ENCODE measurements around the gene RPS19BP1.
"Not testable (repeated sequence)": the region's sequence is repeated elsewhere in the genome, so short reads cannot be mapped to it uniquely, and the experiment has no call there.

RPS19BP1 gene

DNA sequence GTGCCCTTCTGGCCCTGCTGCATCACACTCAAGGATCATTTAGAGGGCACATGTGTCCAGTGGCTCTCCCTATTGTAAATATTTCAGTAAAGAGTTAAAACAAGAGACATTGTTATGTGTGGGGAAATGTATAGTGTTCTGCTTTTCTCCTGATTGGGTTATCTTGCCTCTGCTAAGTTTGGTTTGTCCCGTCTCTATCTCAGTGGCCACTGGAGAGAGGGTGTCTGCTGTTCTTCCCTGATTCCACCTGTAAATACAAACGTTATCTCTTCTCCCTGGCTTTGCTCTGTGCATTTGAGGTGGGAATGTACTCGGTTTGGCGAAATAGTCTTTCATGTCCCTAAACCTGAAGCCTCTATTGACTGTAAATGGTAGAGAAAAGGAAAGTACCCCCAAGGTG is 24.2 kb downstream of the RPS19BP1 start:
- peaks cover 5% of the 10 kb centered on the region for H3K4me1 ChIP-seq (ENCODE audit: insufficient read depth, low read length)
- no peak overlapping the region for H3K4me3 ChIP-seq (ENCODE audit: low read length)
- no peaks in the 10 kb centered on the region for H3K27me3 ChIP-seq (ENCODE audit: insufficient read depth, low read length)
- peaks cover 73% of the 10 kb centered on the region for H3K36me3 ChIP-seq (ENCODE audit: insufficient read depth, low read length)
- no peak overlapping the region for H2AFZ ChIP-seq (ENCODE audit: low read depth, low read length)
- H3K9me3 ChIP-seq (ENCODE audit: low read length): no peaks in the 10 kb centered on the region

DNA sequence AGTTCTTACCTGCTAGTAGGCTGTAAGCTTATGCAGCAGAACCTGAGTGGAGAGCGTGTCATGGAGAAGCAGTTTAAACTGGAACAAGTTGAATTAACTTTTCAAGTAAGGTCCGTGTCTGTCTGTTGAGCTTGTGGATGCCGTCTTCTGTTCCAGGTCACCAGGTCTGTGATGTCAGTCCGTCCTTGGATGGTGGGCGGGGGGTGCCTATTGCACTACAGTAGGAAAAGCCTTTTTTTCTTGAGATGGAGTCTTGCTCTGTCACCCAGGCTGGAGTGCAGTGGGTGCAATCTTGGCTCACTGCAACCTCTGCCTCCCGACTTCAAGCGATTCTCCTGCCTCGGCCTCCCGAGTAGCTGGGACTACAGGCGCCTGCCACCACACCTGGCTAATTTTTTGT is 25.5 kb downstream of the RPS19BP1 start:
- H3K36me3 ChIP-seq (ENCODE audit: insufficient read depth, low read length): peaks cover 66% of the 10 kb centered on the region

DNA sequence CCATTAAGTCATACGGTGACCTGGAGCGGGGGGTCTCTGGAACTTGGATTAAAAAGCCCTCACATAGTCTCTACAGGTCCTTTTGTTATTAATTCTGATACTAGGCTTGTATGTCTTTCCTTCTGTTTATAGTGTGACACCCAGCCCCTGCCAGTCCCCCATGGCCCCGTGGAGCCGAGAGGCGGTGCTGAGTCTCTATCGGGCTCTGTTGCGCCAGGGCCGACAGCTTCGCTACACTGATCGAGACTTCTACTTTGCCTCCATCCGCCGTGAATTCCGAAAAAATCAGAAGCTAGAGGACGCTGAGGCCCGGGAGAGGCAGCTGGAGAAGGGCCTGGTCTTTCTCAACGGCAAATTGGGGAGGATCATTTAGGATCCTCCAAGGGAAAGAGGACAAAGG is 28.5 kb downstream of the RPS19BP1 start:
- no peak overlapping the region for H2AFZ ChIP-seq (ENCODE audit: low read depth, low read length)
- peaks cover 15% of the 10 kb centered on the region for H3K4me1 ChIP-seq (ENCODE audit: insufficient read depth, low read length)

More for the DNA sequence above, 25.5 kb downstream of the RPS19BP1 start:
- H3K4me1 ChIP-seq (ENCODE audit: insufficient read depth, low read length): peaks cover 11% of the 10 kb centered on the region
- H3K4me3 ChIP-seq (ENCODE audit: low read length); H2AFZ ChIP-seq (ENCODE audit: low read depth, low read length); H3K9me3 ChIP-seq (ENCODE audit: low read length); H3K27me3 ChIP-seq (ENCODE audit: insufficient read depth, low read length): not testable (repeated sequence)

DNA sequence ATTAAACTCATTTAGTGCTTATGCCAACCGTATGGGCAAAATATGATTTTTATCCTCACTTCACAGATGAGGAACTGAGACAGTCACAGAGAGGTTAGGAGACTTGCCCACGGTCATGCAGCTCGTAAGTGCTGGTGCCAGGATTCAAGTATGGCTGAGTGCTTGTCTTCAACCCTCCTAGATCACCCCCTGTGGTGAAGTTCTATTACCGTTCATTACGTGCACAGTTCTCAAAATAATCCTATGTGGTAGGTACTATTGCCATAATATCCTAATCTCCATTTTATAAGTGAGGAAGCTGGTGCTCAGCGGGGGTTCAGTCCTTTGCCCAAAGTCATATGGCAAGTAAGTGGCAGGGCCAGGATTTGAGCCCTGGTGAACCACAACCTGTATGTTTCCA is 28.9 kb downstream of the RPS19BP1 start:
- Histone ChIP-seq H3K36me3 (ENCODE audit: insufficient read depth, low read length) (peaks cover 37% of the 10 kb centered on the region), H3K4me1 (ENCODE audit: insufficient read depth, low read length) (peaks cover 18% of the 10 kb centered on the region), H3K4me3 (ENCODE audit: low read length) (peak overlapping the region; percentile 95), H2AFZ (ENCODE audit: low read depth, low read length) (no peak overlapping the region), H3K27me3 (ENCODE audit: insufficient read depth, low read length) (no peaks in the 10 kb centered on the region), H3K9me3 (ENCODE audit: low read length) (no peaks in the 10 kb centered on the region)

More for the DNA sequence above, 28.5 kb downstream of the RPS19BP1 start:
- H3K9me3 ChIP-seq (ENCODE audit: low read length): no peaks in the 10 kb centered on the region
- peaks cover 40% of the 10 kb centered on the region for H3K36me3 ChIP-seq (ENCODE audit: insufficient read depth, low read length)
- no peaks in the 10 kb centered on the region for H3K27me3 ChIP-seq (ENCODE audit: insufficient read depth, low read length)
- no peak overlapping the region for H3K4me3 ChIP-seq (ENCODE audit: low read length)

DNA sequence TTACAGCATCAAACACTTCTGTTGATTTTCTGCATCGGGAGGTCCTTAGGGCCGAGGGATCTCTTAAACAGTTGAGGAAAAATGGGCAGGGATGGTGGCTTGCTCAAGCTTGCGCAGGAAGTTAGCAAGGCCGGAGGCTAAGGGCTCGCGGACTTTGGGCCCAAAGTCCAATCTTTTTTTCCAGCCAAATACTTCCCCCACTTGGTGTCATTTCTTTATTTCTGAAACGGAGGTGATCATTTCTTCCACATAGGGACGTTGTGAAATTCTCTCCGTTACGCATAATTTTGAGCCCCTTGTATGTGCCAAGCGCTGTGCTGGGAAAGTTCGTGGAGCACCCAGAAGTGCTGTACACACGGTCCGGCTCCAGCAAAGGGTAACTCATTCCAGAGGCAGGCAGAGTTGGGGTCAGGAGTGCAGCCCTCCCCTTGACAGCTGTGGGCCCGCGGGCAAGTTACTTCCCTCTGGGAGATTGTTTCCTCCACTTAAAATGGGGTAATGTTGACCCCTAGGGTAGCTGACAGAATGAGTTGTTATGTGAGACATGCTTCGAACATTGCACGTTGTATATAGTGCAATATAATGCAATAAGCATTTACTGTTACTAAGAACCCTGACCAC is 29.6 kb downstream of the RPS19BP1 start:
- peak overlapping the region; percentile 95 for H3K4me3 ChIP-seq (ENCODE audit: low read length)
- H3K9me3 ChIP-seq (ENCODE audit: low read length): no peaks in the 10 kb centered on the region
- no peak overlapping the region for H2AFZ ChIP-seq (ENCODE audit: low read depth, low read length)
- H3K4me1 ChIP-seq (ENCODE audit: insufficient read depth, low read length): peaks cover 23% of the 10 kb centered on the region
- H3K27me3 ChIP-seq (ENCODE audit: insufficient read depth, low read length): no peaks in the 10 kb centered on the region
- H3K36me3 ChIP-seq (ENCODE audit: insufficient read depth, low read length): peaks cover 33% of the 10 kb centered on the region

DNA sequence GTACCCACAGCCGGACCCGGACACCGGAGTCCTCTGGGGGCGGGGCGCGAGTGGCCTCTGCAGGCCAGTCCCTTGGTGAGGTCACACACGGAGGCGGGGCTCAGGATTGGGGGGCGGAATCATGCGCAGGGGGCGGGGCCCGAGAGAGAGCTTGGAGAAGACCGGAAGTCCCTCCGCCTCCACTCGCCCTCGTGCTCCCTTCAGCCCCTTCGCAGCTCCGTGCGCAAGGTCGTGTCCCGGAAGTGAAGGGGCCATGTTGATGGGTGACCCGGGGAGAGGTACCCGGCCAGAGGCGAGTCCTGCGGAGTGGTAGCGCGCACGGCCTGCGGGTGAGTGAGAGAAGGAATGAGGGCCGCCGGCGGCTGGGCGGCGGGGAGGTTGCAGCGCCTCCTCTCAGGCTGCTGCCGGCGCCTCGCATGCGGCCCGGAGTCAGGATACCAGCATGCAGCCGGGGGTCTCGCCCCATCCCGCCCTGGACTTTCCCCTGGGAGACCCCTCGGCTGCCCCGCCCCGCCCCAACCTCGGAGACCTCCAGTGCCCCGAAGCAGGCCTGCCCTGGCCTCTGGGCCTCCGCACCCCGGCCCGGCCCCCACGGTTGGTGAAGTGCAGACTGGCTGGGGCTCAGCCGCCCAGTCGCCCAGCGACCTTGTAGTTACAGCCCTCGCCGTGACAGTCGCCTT is 30.3 kb downstream of the RPS19BP1 start, which contains the start of gene MIEF1:
Gene MIEF1, plus strand, starts transcription at position 182 of the 680 bp plus-strand sequence. CDS start 9,005 bp downstream, outside the sequence.
- Histone ChIP-seq H3K4me3 (ENCODE audit: low read length) (peak within 1 kb of the TSS; percentile 95), H3K4me1 (ENCODE audit: insufficient read depth, low read length) (peaks cover 23% of the 10 kb centered on the region), H3K27me3 (ENCODE audit: insufficient read depth, low read length) (no peaks in the 10 kb centered on the region), H3K36me3 (ENCODE audit: insufficient read depth, low read length) (peaks cover 30% of the 10 kb centered on the region), H3K9me3 (ENCODE audit: low read length) (no peaks in the 10 kb centered on the region), H2AFZ (ENCODE audit: low read depth, low read length) (peak within 1 kb of the TSS; percentile 35)

DNA sequence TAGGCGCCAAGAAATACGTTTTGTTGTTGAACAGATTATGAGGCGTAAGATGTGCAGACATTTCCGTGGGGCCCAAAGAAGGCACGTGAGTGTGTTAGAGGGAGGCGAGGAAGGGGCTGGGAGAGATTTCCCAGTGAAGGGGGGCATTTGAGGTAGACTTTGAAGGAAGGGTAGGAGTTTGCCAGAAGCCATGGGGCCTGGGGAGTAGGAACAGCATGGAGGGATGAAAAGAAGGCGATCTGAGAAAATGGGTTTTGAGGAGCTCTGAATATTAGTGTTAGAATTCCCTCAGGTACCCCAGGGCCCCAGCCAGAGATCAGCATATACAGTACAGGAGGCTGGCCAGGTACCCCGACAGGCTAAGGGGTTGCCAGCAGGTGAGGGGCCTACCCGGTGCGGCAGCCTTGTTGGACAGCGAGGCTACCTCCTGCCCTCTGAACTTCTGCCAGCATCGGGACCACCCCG is 30.9 kb downstream of the RPS19BP1 start:
- Histone ChIP-seq H2AFZ (ENCODE audit: low read depth, low read length) (no peak overlapping the region), H3K4me3 (ENCODE audit: low read length) (peak overlapping the region; percentile 95), H3K9me3 (ENCODE audit: low read length) (no peaks in the 10 kb centered on the region), H3K36me3 (ENCODE audit: insufficient read depth, low read length) (peaks cover 26% of the 10 kb centered on the region), H3K4me1 (ENCODE audit: insufficient read depth, low read length) (peaks cover 23% of the 10 kb centered on the region), H3K27me3 (ENCODE audit: insufficient read depth, low read length) (no peaks in the 10 kb centered on the region)

DNA sequence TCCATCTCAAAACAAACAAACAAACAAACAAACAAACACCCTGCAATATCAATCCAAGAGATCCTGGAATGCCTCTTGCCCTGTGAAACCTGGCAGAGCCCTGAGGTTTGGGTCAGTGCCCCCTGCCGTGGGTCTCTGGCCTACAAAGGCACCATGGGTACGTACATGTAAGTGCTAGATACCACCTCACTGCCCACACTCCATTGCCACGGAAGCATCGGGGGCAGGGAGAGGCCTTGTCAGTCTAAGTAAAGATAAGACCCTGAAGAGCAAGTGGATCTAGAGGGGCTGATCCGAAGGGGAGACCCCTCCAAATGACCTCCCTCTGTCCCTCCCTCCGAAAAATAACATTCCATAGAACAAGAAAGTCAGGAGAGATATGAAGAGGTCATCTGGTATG is 32.4 kb downstream of the RPS19BP1 start:
- peaks cover 29% of the 10 kb centered on the region for H3K4me1 ChIP-seq (ENCODE audit: insufficient read depth, low read length)
- no peak overlapping the region for H3K4me3 ChIP-seq (ENCODE audit: low read length)
- H3K27me3 ChIP-seq (ENCODE audit: insufficient read depth, low read length): no peaks in the 10 kb centered on the region
- no peaks in the 10 kb centered on the region for H3K9me3 ChIP-seq (ENCODE audit: low read length)
- peaks cover 12% of the 10 kb centered on the region for H3K36me3 ChIP-seq (ENCODE audit: insufficient read depth, low read length)
- no peak overlapping the region for H2AFZ ChIP-seq (ENCODE audit: low read depth, low read length)

DNA sequence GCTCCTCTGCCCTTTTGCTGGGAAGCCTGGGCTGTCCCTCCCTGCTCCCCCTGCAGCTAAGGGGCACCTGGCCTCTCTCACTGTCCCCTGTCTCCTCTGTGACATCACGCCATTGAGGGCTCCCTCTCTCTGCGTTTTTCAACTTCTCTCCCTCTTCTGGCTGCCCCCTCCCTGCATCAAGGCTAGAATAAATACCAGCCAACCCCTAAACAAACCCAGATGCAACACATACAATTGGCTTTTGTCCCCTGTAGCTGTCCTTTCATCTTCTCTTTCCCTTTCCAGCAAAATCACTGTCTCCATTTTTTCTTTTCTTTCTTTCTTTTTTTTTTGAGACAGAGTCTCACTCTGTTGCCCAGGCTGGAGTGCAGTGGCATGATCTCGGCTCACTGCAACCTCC is 33.7 kb downstream of the RPS19BP1 start:
- Histone ChIP-seq H3K4me1 (ENCODE audit: insufficient read depth, low read length) (peaks cover 28% of the 10 kb centered on the region), H3K4me3 (ENCODE audit: low read length) (no peak overlapping the region), H3K27me3 (ENCODE audit: insufficient read depth, low read length) (no peaks in the 10 kb centered on the region), H3K9me3 (ENCODE audit: low read length) (no peaks in the 10 kb centered on the region), H3K36me3 (ENCODE audit: insufficient read depth, low read length) (peaks cover under 1% of the 10 kb centered on the region), H2AFZ (ENCODE audit: low read depth, low read length) (no peak overlapping the region)

DNA sequence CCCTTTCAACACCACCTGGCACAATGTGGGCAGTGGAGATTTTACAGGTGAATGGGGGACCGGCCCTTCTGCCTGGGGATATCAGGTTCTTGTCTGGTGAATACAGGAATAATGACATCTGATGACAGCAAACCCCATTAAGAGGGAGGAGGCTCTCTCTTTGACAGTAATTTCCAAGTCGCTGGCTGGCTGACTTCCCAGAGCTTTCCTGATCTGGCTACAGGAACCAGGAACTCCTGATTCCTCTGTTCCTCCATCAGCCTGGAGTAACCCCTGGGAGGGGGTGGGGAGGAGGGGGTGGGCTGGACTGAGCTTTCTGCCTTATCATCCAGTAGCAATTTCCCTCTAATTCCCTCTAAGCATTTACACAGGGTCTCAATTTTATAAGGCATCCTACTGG is 34.2 kb downstream of the RPS19BP1 start:
- Histone ChIP-seq H2AFZ (ENCODE audit: low read depth, low read length) (no peak overlapping the region), H3K4me1 (ENCODE audit: insufficient read depth, low read length) (peaks cover 23% of the 10 kb centered on the region), H3K27me3 (ENCODE audit: insufficient read depth, low read length) (no peaks in the 10 kb centered on the region), H3K9me3 (ENCODE audit: low read length) (no peaks in the 10 kb centered on the region), H3K36me3 (ENCODE audit: insufficient read depth, low read length) (no peaks in the 10 kb centered on the region), H3K4me3 (ENCODE audit: low read length) (no peak overlapping the region)

DNA sequence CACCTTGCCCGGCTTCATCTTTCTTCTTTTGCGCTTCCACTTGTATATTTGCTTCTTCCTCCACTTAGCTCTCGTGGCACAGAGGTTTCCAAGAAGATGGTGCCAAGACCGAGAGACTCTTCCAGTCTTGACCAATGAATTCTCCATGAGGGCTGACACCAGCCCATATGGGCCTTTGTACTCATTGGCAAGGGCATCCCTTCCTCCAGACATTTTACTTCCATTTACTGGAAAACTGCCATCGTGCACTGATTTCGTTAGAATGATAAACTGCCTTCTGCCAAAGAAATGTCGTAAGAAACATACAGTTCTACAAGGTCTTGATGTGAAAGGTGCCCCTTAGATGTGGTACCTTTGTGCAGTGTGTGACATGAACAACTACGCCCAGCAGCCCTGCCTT is 35.1 kb downstream of the RPS19BP1 start:
- Histone ChIP-seq H3K4me1 (ENCODE audit: insufficient read depth, low read length) (peaks cover 17% of the 10 kb centered on the region), H3K36me3 (ENCODE audit: insufficient read depth, low read length) (no peaks in the 10 kb centered on the region), H3K4me3 (ENCODE audit: low read length) (no peak overlapping the region)

DNA sequence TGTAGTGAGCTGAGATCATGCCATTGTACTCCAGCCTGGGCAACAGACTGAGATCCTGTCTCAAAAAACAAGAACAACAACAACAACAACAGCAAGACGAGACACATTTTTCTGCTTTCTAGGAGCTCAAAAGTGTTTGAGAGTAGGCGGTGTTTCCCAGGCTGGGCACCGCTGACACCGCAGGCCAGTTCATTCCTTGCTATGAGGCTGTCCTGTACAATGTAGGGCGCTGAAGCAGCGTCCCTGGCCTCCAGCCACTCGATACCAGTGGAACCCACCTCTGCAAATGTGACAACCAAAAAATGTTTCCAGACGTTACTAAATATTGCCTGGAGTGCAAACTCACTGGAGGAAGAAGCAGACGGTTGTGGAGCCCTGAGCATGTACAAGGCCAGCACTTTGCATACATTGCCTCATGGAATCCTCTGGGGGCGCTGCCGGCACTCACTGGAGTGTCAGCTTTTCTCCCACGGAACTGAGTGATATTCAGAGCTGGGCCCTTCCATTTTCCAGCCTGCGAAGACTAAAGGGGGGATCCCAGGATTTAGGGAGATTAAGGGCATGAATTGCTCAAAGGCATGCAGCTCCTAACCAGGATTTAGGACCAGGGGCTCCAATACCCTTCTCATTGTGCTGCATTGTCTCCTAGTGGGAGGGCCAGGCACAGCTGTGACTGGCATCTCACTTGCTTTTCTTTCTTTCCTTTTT is 36.3 kb downstream of the RPS19BP1 start:
- peak overlapping the region; percentile 46 for H2AFZ ChIP-seq (ENCODE audit: low read depth, low read length)
- H3K36me3 ChIP-seq (ENCODE audit: insufficient read depth, low read length): no peaks in the 10 kb centered on the region
- H3K9me3 ChIP-seq (ENCODE audit: low read length): no peaks in the 10 kb centered on the region
- H3K4me3 ChIP-seq (ENCODE audit: low read length): no peak overlapping the region
- H3K4me1 ChIP-seq (ENCODE audit: insufficient read depth, low read length): peaks cover 13% of the 10 kb centered on the region
- H3K27me3 ChIP-seq (ENCODE audit: insufficient read depth, low read length): no peaks in the 10 kb centered on the region

More for the DNA sequence above, 35.1 kb downstream of the RPS19BP1 start:
- Histone ChIP-seq H3K9me3 (ENCODE audit: low read length) (no peaks in the 10 kb centered on the region), H3K27me3 (ENCODE audit: insufficient read depth, low read length) (no peaks in the 10 kb centered on the region), H2AFZ (ENCODE audit: low read depth, low read length) (no peak overlapping the region)

DNA sequence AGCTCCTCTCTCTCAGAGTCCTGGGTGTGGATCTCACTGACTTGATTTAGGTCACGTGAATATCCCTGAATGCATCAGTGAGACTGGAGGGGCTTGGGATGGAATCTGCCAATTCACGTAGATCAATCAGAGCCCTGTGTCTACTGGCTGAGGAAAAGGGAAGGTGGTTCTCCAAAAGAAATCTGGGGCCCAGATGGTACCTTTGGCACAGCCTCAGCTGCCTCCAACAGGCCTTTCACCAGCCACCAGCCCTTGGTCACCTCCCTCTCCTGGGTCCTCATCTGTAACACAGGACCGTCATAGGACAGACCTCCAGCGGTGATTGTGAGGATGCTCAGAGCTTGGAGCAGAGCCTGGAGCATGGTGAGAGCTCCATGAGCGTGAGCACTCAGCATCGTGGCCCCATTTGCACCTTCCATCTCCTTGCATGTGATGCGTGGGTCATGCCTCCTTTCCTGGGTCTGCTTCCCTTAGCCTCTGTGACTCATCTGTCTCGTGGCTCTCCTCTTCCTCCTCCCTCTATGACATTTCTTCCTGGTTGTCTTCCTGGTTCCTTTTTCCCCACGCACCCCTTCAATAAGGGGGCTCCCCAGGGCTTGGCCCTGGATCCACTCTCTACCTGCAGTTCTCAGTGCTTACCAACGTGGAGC is 38.0 kb downstream of the RPS19BP1 start:
- Histone ChIP-seq H3K36me3 (ENCODE audit: insufficient read depth, low read length) (no peaks in the 10 kb centered on the region), H3K9me3 (ENCODE audit: low read length) (no peaks in the 10 kb centered on the region), H3K4me3 (ENCODE audit: low read length) (no peak overlapping the region), H3K4me1 (ENCODE audit: insufficient read depth, low read length) (peaks cover 13% of the 10 kb centered on the region), H3K27me3 (ENCODE audit: insufficient read depth, low read length) (no peaks in the 10 kb centered on the region), H2AFZ (ENCODE audit: low read depth, low read length) (no peak overlapping the region)

Data from neuron (in vitro differentiated cells).